Activated CD8-positive, alpha-beta memory T cell treated with anti-CD3 and anti-CD28 coated beads for 48 hours (primary cell): ENCODE measurements around the gene HAO2.
"Not testable (repeated sequence)": the region's sequence is repeated elsewhere in the genome, so short reads cannot be mapped to it uniquely, and the experiment has no call there.

Experiments
- DNase-seq, 3 experiments: peaks; one replicate each; pipeline ENCODE4 v3.0.0-alpha.2; 2020; ENCODE audit warnings: low read depth in 2 of 3, low spot score in 2 of 3

HAO2 gene

GRCh38 chr1:119377594-119377993, 9.0 kb downstream of the HAO2 start:
- DNase-seq: not testable (repeated sequence)

GRCh38 chr1:119379117-119379516, 10.5 kb downstream of the HAO2 start:
- DNase-seq: no peak

- DNase-seq: no peak
These were observed 11.7 kb downstream of the HAO2 start for GRCh38 chr1:119380304-119380703.

GRCh38 chr1:119380983-119381662, 12.5 kb downstream of the HAO2 start:
- no peak for DNase-seq

DNA sequence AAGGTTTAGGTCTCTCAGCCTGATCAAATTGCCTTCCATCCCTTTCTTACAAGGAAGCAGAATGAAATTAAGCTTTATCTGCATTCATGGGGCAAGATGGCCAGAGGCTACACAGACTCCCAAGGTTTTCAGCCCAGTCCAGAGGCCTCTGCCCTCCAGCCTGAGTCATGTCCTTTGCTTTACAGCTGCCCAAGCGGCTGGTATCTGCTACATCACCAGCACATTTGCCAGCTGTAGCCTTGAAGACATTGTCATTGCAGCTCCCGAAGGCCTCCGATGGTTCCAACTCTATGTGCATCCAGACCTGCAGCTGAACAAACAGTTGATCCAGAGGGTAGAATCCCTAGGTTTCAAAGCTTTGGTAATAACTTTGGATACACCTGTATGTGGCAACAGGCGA, 16.0 kb downstream of the HAO2 start:
- DNase-seq: no peak

DNA sequence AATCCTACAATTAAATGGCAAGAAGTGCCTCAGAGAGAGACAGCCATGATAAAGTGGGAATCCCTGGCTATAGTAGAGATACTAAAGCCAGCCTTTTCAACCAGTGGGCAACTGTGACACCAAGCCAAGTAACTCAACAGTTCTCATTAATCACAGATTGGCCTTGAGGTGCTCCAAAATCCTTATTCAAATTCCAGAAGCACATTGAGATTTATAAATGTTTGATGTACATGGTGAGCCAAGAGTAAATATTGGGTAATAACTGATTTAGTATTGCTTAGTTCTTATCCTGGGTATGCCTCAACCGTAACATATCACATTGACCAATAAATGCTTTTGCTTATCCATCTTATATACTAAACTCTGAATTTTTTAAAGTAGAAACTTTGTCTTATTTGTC, 17.1 kb downstream of the HAO2 start:
- DNase-seq: no peak

GRCh38 chr1:119387858-119388257, 19.3 kb downstream of the HAO2 start:
- DNase-seq: no peak

DNA sequence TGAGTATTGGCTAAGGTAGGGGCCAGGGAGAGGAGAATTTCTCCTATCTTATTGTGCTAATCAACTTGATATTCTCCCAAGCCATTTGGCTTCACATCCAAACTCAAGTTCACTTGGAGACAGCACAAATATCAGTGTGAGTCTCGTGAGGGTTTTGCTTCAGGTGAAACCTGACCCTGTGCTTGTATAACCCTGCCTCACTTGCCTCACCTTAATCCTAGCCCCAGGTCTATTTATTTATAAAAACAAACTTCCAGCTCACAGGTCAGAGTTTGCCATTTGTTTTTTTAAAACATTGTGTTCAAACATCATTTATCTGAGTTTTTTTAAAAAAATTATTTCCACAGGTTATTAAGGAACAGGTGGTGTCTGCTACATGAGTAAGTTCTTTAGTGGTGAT, 19.9 kb downstream of the HAO2 start:
- no peak for DNase-seq

DNA sequence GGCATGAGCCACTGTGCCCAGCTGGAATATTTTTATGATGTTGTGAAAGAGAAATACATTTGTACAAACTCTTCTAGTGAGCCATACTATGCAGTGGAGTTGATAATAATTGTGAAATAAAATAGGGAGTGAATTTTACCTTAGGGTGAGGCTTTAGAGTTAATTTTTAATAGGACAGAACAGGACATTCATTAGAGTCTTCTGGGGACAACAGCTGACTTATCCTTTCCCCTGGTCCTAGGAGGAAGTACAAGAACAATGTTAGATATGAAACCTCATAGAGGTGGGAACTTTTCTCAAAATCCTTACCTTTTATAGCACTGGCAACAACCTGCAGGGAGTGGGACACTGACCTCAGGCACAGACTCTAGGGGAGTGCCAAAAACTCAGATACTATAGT, 21.9 kb downstream of the HAO2 start:
- DNase-seq: no peak

DNA sequence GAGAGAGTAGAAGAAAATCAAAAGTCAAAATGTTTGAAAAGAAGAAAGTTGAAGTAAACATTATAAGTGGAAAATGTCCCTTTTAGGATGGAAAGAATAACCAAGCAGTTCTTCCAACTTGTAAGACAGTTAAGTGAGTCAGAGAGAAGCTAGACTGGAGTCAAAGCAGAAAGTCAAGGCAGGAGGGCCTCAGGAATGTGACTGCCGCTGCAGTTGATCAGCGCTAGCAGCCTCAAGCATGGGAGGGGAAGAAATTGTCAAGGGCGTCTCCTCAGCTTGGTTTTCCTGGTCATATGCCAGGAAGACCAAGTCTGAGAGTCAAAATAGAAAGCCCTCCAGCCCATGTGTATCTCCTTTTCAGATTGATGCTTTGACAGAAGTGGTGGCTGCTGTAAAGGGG, 23.2 kb downstream of the HAO2 start:
- no peak for DNase-seq

DNA sequence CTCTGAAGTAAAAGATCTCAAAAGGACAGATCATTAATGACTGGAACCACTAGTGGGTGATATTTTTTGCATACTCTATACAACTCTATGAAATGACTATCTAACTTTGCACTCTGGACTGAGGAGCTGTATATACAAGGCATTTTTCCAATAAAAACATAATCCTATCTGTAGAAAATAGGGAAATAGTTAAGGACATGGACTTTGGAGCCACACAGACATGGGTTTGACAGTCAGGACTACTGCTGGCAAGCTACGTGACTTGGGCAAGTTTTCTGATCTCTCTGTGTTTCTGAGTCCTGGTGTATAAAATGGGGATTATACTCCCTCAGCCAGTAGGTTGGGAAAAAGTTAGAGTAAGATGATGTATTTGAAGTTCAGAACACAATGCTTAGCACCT, 25.5 kb downstream of the HAO2 start:
- DNase-seq: no peak

GRCh38 chr1:119396982-119397381, 28.4 kb downstream of the HAO2 start:
- no peak for DNase-seq

DNA sequence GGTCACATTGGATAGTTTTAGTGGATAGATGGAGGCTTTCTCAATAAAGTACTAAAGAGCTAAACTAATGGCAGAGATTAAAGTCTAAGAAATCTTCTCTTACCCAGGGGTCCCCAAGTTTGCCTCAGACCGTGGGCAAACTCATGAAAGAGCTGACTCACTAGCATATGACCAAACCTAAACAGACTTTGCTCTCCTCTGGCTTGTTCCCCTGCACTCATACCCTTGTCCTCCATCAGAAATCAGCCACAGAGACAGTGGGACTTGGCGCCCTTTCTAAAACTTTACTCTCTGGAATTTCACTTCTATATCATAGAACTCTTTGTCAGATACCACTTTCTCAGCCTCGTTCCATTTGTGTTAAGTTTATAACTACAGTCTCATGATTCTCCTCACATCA, 29.4 kb downstream of the HAO2 start:
- no peak for DNase-seq

DNA sequence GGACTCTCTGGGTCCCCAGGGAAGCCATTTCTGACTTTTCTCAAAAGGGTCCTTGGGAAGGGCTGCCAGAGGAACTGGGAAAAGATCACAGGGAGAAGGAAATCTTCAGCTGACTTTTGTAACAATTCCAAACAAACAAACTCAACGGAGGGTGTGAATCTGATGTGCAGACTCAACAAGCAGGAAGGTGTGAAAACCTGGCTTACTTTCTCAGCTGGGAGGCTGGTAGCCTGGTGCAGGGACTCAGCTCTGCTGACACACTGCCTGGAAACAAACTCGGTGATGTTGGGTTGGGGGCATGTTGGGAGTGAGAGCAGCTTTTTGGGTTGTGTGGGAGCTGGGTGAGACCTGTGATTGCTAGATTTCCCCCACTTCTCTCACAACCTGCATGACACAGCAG, 36.2 kb downstream of the HAO2 start:
- DNase-seq: no peak

- no peak for DNase-seq
These were observed 41.1 kb downstream of the HAO2 start for GRCh38 chr1:119409731-119410130.

GRCh38 chr1:119410961-119411360, 42.4 kb downstream of the HAO2 start:
- DNase-seq: no peak

DNA sequence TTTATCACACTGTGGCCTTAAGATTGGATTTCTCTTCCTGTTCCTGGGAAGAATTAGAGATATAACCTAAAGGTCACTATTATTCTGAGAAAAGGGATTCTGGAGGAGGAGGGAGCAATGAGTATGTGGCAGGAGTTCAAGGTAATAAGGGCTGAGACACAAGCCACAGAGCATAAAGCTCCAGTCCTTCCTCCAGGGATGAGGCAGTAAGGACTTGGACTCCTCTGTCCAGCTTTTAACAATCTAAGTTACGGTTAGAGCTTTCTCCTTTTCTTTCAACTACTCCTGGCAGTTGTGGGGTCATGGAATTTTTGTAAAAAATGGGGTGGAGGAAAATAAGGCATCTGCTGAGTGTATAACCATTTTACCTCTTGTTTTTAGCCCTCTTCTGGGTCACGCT, 46.4 kb downstream of the HAO2 start, which contains the start of gene HSD3B2:
Gene HSD3B2 (plus strand): TSS at position 201 of the 400 bp plus-strand sequence. CDS start 270 bp downstream, outside the sequence.
- no peak for DNase-seq

DNA sequence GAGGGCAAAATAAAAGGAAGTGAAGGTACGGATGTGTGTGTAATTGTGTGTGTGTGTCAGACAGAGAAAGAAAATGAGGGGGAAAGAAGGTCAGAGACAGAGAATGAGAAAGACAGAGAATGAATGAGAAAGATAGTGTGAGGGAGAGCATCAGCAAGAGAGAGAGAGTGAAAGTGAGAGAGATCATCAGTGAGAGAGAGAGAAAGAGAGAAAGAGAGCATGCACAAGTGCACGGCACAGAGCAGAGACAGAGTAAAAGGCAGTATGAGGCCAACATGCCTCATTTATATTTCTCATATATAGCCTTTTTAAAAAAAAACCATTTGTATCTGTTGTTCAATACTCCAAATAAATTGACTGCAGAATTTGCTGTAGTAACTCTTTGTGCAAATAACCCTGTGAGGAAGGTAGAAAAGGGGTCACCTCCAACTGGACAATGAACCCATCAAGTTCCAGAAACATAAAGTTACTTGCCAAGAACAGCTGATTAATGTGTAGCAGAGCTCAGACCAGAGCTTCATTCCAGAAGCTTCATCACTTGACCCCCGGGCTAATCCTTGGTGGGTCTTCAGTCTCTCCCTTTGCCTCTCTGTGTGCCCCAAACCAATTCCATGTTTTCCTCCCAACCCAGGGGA, 47.5 kb downstream of the HAO2 start:
- DNase-seq: no peak

DNA sequence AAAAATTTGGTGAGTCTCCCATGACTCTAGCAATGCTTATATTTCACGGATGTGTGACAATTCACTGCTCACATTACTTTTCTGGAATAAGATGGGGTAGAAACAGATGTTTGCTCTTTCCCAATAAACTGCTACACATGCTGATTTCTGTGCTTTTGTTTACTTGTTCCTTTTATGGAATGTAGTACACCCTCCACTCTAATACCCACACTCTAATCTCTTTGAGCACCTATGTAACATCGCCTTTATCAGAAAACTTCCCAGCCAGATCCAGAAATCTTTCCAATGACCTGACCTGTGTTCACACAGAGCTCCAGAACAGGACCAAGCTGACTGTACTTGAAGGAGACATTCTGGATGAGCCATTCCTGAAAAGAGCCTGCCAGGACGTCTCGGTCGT, 50.5 kb downstream of the HAO2 start:
- no peak for DNase-seq

DNA sequence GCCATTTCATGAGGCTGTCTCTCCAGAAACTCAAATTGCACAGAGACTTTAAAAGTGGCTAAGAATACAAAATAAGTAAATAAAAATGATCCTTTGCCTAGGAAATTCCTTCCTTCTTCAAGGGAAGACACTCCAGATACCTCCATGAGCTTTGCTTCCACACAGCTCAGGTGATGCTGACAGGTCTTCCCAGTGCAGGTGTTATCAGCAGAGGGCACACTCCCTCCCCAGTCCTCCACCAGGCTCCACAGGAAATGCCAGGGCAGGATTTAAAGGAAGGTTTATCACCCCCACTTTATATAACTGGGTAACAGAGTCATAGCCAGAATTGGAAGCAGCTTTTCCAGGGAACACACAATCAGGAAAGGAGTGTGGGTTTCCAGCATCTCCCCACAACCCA, 52.1 kb downstream of the HAO2 start:
- DNase-seq: no peak

GRCh38 chr1:119422631-119423030, 54.0 kb downstream of the HAO2 start:
- no peak for DNase-seq

DNA sequence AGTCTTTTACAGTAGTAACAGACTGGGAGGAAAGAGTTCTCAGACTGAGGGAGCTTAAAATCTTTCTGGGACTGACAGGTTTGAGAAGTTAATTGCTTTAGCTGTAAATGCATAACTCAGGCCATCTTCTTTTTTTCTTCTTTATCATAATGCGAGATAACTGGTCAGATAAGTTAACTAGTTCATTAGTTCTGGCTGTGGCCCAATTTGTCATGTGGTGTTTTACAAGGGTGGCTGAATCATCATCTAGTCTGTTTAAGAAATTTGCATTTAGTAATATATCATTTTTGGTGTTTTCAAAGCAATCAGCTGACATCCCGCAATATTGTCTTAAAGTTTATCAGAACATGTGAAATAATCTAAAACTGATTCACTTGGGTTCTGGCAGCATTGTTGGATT, 60.4 kb downstream of the HAO2 start:
- no peak for DNase-seq

DNA sequence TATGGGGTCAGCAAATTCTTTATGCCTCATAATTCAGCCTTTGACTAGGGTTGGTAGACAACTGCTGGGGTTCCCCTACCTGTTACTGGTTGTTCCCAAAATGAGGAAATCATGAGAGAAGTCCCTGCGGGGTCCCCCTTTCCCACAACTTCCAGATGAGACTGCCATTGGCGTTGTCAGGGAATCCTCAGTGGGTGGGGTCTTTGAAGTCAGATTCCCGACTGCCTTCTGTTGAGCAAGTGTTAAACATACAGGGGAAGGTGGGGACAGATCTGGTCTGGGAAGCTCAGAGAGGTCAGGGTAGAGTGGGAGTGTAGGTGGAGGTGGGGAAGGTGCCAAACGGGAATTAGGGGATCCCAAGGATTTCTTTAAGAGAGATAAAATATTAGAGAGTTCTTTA, 61.1 kb downstream of the HAO2 start:
- no peak for DNase-seq
